Measurements from ENCODE around the gene SLCO3A1.

Gene SLCO3A1

DNA sequence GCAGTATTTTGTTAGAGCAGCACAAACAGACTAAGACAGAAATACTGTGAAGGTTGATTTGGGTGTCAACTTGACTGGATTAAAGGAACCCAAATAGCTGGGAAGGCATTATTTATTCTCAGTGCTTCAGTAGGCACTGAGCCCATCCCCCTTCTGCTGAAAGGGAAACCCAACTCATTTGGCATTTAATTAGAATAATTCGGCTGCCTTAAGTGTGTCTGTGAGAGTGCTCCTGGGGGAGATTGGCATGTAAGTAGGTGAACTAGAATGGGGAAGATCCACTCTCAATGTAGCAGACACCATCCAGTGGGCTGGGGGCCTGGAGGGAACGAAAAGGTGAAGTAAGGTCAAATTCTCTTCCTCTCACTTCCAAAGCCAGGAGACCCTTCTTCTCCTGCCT, 20.5 kb upstream of the SLCO3A1 start:
- no peak overlapping the region for H3K4me3 ChIP-seq (ENCODE audit: control insufficient read depth, low read depth, low read length)
- TF ChIP-seq CTCF (conservative IDR thresholded peaks at IDR 0.05; ENCODE audit: control insufficient read depth, insufficient read depth, low read depth, low read length): no peak
- no peak for DNase-seq (ENCODE audit: low read depth)

DNA sequence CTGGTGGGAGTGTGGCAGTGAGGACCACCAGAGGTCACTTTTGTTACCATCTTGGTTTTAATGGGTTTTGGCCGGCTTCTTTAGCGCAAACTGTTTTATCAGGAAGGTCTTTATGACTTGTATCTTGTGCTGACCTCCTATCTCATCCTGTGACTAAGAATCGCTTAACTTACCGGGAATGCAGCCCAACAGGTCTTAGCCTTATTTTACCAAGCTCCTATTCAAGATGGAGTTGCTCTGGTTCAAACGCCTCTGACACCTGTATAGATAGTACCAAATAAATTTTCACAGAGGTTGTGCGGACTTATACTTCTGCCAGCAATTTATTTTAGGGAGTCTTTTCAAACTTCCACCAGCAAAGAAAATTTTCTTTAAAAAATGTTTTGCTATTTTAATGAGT, 13.6 kb upstream of the SLCO3A1 start:
- TF ChIP-seq CTCF (conservative IDR thresholded peaks at IDR 0.05; ENCODE audit: control insufficient read depth, insufficient read depth, low read depth, low read length): no peak
- no peak overlapping the region for H3K4me3 ChIP-seq (ENCODE audit: control insufficient read depth, low read depth, low read length)
- no peak for DNase-seq (ENCODE audit: low read depth)

DNA sequence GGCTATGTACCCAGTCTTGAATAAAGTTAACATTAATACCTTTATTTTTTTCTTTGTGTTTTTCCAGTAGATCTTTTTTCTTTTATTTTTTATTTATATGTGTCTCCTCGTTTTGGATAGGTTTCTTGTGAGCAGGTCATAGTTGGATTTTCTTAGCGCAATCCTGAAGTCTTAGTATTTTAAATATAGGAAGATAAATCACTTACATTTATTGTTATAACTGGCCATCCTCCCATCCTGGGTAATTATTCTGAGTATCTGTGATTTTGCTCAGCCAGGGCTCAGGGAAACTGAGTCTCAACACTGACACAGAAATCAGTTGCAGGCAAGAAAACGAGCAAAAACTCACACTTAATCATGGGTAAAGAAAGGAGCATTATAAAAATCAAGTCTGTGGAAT, 11.6 kb upstream of the SLCO3A1 start:
- DNase-seq (ENCODE audit: low read depth): no peak
- no peak for TF ChIP-seq CTCF (conservative IDR thresholded peaks at IDR 0.05; ENCODE audit: control insufficient read depth, insufficient read depth, low read depth, low read length)
- no peak overlapping the region for H3K4me3 ChIP-seq (ENCODE audit: control insufficient read depth, low read depth, low read length)

GRCh38 chr15:91844341-91844740, 9.2 kb upstream of the SLCO3A1 start:
- no peak overlapping the region for H3K4me3 ChIP-seq (ENCODE audit: control insufficient read depth, low read depth, low read length)
- no peak for DNase-seq (ENCODE audit: low read depth)
- TF ChIP-seq CTCF (conservative IDR thresholded peaks at IDR 0.05; ENCODE audit: control insufficient read depth, insufficient read depth, low read depth, low read length): no peak

GRCh38 chr15:91844928-91845327, 8.6 kb upstream of the SLCO3A1 start:
- TF ChIP-seq CTCF (conservative IDR thresholded peaks at IDR 0.05; ENCODE audit: control insufficient read depth, insufficient read depth, low read depth, low read length): no peak
- DNase-seq (ENCODE audit: low read depth): no peak
- no peak overlapping the region for H3K4me3 ChIP-seq (ENCODE audit: control insufficient read depth, low read depth, low read length)

DNA sequence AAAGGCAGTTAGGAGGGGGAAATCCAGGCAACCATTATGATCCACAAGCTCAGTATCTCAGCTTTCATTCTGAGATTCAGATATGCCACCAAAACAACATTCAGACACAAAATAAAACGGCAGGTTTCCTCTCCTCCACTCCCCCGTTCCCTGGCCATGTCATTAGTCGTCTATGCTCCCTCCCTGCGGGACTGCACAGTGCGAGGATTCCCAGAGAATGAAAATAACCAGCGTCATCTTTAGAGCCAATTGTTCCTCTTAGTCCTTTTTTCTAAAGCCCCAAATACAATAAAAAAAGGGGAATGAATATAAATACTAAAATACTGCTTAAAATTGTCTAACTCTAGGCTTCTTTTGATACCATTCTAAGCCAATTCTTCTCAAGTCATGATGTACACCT, 7.8 kb upstream of the SLCO3A1 start:
- no peak for DNase-seq (ENCODE audit: low read depth)
- no peak for TF ChIP-seq CTCF (conservative IDR thresholded peaks at IDR 0.05; ENCODE audit: control insufficient read depth, insufficient read depth, low read depth, low read length)
- no peak overlapping the region for H3K4me3 ChIP-seq (ENCODE audit: control insufficient read depth, low read depth, low read length)

- no peak overlapping the region for H3K4me3 ChIP-seq (ENCODE audit: control insufficient read depth, low read depth, low read length)
- DNase-seq (ENCODE audit: low read depth): no peak
- no peak for TF ChIP-seq CTCF (conservative IDR thresholded peaks at IDR 0.05; ENCODE audit: control insufficient read depth, insufficient read depth, low read depth, low read length)
Measured at GRCh38 chr15:91849180-91849579, 4.3 kb upstream of the SLCO3A1 start.

All from fibroblast of mammary gland (primary cell).